GM18909 (cell line): ENCODE data around the gene CCDC191.

Experiments
- ATAC-seq: cut with Tn5 transposase; IDR thresholded peaks from one replicate; pipeline ENCODE4 v1.9.1; 2021; ENCODE audit warnings: mild to moderate bottlenecking; ENCODE audit not compliant: unreplicated experiment, poor library complexity

CCDC191 gene

DNA sequence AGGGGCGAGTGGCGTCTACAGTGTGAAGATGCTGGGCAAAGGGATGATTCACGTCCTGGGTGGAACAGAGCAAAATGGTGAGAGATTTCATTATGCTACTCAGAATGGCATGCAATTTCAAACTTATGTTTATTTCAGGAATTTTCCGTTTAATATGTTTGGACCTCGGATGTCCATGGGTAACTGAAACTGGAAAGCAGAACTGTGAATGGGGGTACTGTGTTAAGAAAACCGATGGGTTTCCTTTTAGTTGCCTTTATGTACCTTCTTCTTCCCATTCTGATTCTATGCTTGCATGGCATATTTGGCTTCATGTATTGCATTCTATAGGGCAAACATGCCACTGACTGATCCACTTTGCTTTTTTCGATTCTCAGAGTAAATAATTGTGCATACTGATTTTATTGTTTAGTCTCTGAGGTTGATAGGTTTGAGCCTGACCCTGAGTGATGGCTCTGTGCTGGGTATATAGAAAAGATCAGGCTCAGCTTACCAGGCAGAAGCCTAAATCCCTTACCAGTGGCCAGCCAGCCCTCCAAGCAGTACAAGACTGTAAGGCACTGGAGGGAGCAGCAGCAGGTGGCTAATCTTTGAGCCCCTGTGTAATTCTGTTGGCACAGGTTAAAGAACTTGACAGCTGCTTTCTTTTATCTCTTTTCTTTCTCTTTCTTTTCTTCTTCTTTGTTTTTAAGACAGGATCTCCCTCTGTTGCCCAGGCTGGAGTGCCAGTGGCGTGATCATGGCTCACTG is 4.8 kb upstream of the CCDC191 start:
- ATAC-seq: no peak

GRCh38 chr3:114058646-114059045 is 2.3 kb upstream of the CCDC191 start:
- no peak for ATAC-seq

- ATAC-seq: peak; percentile 17
Measured at GRCh38 chr3:114057011-114057347, 653 bp upstream of the CCDC191 start.

DNA sequence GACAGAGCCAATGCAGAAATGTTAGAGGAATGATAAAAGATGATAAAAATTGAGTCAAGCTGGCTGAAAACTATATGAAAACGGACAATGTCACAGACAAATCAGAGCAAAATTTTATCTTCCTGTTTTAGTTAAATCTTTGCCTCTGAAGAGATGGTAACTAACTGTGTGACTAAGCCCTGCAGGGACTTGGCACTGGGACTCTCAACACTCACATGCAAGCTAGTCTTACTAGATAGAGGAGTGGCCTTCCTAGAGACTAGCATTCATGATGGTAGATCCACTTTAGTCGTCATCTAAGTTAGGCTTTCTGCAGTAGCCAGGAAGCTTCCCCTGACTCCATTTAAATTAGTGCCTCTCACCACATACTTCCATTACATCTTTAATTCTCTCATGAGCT is 4.1 kb downstream of the CCDC191 start:
- ATAC-seq: no peak

DNA sequence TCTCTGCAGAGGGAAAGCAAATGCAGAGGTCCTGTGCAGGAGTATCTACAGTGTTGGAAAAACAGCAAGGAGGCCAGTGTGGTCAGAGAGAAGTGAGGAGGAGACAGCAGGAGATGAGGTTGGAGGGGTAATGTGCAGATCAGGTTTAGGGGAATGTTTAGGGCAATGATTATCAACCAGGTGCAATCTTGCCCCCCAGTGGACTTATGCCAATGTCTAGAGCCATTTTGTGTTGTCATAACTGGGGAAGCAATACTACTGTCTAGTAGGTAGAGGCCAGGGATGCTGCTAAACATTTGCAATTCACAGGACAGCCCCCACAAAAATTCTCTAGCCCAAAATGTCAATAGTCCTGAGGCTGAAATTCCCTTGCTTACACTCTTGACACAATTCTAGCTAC is 13.1 kb downstream of the CCDC191 start:
- no peak for ATAC-seq

DNA sequence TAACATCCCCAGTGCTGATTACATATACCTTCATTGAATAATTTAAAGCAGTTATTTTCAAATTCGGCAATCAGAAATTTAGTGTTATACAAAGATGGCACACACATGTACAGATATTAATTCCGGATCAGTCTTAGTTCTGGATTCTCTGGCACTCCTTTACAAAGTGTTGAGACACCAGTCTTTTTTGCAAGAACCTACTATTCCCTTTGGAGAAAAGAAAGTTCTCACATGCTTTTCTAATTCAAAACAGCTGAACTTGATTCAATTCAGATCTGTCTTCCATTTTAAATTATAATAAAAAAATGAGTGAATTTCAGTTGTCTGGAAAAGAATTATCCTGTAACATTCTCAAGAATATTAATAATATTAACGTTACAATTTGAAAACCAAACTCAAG is 20.4 kb downstream of the CCDC191 start:
- no peak for ATAC-seq

DNA sequence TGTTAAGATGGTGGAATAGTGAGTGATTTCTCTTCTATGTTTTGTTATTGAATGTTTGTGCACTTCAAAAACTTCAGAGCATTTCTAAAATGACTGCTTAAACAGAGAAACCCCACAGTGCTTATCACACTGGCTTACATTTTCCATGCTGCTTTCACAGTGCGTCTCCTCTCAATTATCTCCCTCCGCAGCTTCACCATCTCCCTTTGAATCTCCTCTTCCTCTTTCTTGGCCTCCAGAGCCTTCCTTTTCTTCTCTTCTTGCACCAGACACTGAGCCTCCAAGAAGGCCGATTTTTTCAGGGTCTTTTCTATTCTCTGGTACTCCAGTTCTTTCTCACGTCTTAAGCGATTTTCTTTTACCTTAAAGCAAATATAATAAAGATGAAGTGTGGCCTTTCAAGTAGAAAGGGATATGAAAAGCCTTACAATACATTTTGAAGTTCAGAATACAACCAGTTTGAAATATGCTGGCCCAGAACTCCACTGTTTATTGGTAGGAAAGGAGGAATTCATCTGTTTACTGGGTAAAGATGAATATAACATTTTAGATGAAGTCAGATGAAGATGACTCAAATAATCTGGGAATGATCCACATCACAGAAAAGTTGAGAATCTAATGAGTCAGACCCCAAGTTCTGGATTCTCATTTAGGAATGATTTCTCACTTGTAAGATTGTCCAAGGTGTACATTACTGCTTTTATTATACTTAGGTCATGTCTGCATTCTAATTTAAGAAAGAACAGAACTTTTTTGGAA is 21.4 kb downstream of the CCDC191 start:
- ATAC-seq: no peak

GRCh38 chr3:114034211-114034610 is 22.1 kb downstream of the CCDC191 start:
- no peak for ATAC-seq

- ATAC-seq: no peak
Measured at GRCh38 chr3:114033721-114034120, 22.6 kb downstream of the CCDC191 start.

DNA sequence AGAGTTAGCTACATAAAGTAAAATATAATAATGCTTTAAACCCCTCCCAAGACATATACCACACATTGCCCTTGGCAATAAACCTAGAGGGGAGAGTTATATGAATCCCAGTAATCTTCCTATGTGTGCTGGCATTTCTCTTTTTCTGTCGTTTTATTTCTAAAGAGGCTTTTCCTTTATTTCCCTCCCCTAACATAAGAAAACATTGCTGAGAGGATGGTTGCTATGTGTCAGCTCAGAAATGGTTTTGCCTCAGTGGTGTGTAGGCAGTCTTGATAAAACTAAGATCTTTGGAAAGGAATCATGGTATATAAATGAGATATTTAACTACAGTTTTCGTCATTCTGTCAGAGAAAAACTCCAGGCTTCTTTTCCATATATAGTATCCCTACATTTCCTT is 30.0 kb downstream of the CCDC191 start:
- ATAC-seq: no peak

- ATAC-seq: no peak
Measured at GRCh38 chr3:114025451-114025850, 30.9 kb downstream of the CCDC191 start.

DNA sequence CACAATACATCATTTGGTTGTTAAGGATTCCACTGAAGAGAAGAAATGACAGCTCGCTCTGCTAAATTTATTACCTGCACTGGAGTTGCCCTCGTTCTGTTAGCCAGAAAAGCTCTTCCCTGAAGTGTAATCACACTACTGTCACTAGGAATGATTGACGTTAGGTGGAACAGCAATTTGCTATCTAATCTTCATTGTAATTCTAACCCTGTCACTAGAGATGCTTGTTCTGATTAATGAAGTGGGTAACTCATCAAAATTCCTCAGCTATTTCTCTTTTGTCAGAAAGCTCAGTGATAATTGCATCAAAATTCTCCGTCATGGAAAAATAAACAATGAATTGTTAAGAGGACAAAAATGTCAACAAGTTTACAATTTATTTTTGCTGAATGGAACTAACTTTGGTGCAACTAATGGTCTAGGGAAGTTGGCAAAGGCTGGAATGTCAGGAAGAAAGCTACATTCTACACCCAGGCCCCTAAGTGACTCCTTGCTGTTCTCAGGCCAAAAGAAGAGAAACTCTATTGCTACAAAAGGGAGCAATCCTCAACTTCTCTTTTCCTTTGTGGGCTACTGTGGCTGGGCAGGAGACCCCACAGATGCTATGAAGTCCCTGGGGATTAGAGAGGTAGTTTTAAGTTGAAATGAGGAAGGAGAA is 34.1 kb downstream of the CCDC191 start:
- ATAC-seq: no peak

DNA sequence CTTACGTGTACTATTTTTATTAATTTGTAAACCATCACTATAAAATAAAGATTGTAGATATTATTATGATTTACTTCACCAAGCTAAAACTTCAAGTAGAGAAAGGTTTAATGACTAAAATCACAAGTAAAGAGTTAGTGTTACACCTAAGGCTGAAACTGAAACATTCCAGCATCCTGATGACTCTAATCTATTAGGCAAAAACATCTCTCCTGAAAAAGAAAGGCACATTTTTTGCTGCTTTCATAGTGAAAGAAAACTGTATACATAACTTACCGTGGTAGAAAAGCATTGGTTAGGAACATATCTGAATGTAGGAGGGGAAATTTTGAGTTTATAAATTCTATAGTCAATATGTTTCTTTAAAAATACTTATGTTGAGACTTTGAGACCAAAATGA is 35.4 kb downstream of the CCDC191 start:
- ATAC-seq: no peak

- ATAC-seq: no peak
Measured at GRCh38 chr3:114019486-114019885, 36.8 kb downstream of the CCDC191 start.

DNA sequence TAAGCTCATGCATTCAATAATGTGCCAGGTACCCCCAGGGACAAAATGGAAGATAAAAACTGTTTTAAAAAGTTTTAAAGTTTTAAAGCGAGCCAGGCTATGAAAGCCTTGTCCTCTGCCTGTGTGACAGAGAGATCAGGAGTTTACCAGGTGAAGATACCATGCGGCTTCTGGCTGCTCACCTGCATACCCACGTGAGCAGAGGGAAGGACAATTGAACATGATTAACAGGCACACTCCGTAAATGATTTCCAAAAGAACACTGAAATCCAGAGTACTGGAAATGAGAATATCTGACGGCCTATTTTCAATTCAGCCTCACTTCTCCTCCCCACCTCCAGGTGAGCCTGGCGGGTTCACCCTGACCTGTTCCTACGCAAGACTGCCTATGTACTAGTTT is 42.1 kb downstream of the CCDC191 start:
- ATAC-seq: no peak

DNA sequence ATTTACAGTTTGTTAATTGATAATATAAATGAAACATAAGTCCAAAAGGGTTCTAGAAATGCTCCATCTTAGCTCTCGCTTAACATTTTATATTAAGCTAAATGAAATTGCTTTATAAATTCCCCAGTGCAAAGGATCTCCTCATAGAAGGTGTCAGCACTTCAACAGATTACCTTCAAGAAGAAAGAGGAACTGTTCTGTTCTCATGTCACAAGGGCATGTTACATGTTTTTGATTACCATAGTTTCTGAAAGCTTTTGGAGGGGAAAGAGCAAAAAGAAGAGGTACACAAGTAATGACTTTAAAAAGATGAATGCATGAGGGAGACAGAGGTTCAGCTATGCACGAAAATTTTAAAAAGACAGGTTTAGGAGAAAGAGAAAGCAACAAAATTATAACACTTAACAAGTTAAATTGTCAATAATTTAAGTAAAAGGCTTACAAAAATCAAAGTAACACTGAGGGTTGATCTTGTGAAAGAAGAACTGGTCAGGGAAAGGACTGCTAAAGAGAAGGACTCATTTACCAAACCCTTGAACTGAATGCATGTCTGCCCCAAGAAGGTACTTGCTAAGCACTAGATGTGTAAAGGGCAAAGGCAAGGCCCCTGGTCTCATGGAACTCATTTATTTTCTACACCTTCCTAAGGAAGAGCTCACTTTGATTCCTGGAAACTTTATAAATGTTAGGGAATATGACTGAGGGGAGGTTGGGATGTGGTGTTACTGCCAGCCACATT is 45.1 kb downstream of the CCDC191 start:
- ATAC-seq: peak; percentile 77

- peak; percentile 99 for ATAC-seq
Measured at GRCh38 chr3:114005481-114005880, 50.8 kb downstream of the CCDC191 start.

DNA sequence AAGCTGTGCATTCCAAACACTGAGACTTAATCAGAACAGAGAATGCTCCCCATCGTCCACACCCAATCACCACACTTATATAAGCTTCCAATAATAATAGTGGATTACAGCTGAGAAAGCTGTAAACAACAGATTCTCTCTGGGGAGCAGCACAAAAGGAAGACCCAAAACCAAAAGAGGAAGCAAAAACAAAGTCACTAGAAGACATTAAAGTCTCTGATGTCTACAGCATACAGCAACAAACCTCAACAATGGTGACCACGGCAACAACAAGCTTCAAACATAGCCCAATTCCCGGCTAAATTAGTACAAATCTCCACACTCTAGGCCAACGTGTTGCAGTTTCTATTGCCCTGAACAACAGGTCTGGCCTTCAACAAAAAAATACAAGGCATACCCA is 70.8 kb downstream of the CCDC191 start:
- ATAC-seq: peak; percentile 72

GRCh38 chr3:113983544-113983943 is 72.8 kb downstream of the CCDC191 start:
- ATAC-seq: no peak

GRCh38 chr3:113981803-113982202 is 74.5 kb downstream of the CCDC191 start:
- no peak for ATAC-seq

GRCh38 chr3:113979916-113980315 is 76.4 kb downstream of the CCDC191 start:
- ATAC-seq: no peak
